ENCODE measurements around the gene EYS. TPM values are rescaled to one million over a fixed set of nuclear protein-coding genes. Genes with fewer than 3 reads are reported as not detected.

The EYS gene
- total and polyA plus RNA-seq, 9 of the 15 experiments (the other 6 are each of a cell fraction or from before 2014, with no cell fraction given) = 0.03 to 0.36 (median 0.10) TPM; not detected in 2

DNA sequence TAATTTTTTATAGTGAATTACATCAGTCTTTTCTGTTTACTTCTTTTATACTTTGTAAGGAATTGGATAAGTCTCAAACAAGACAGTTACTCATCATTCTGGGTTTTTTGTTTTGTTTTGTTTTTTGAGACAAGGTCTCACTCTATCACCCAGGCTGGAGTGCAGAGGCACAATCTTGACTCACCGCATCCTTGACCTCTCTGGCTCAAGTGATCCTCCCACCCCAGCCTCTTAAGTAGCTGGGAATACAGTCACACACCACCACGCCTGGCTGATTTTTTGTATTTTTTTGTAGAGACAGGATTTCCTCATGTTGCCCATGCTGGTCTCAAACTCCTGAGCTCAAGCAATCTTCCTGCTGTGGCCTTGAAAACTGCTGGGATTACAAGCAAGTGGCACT is 524.3 kb downstream of the EYS start:
- 0% methylated on average over 2 of the region's 2 CpGs for WGBS (ENCODE audit: insufficient coverage, low coverage, missing lambda C conversion rate)
- CTCF ChIA-PET (ENCODE audit: low intra/inter-chr PET ratio) = no interaction called here

More for the DNA sequence above, 524.3 kb downstream of the EYS start:
- no peak for ATAC-seq
- H3K27me3 ChIP-seq (ENCODE audit: control insufficient read depth in 2 of 2, insufficient read depth in 2 of 2, low read length in 2 of 2) = no peaks in the 10 kb centered on the region
- H3K9ac ChIP-seq (ENCODE audit: insufficient read depth in 1 of 2, low read depth in 2 of 2, low read length in 2 of 2) = no peak overlapping the region
- H3K27ac ChIP-seq (ENCODE audit: extremely low read depth, low read depth, low read length) = no peak overlapping the region
- H3K9me1 ChIP-seq (ENCODE audit: control insufficient read depth, insufficient read depth, low read length) = no peaks in the 10 kb centered on the region
- H3K9me3 ChIP-seq (replicated peaks; ENCODE audit: control insufficient read depth, insufficient read depth, low read depth, low read length) = no peaks in the 10 kb centered on the region
- no peak overlapping the region for H3K4me2 ChIP-seq (ENCODE audit: insufficient read depth, low read length)
- FAIRE-seq = no peak
- H3K36me3 ChIP-seq (ENCODE audit: control insufficient read depth, insufficient read depth, low read length) = no peaks in the 10 kb centered on the region
- in situ Hi-C loops (cut with MboI) = no loop called here
- intact Hi-C loops (cut with micrococcal nuclease) = no loop called here
- POLR2A ChIA-PET = interaction anchor here (0.6 kb wide), 1 partner anchor 1346 kb away, joined by 3 read pairs; no protein-coding TSS in a partner anchor
- H2AFZ ChIP-seq (ENCODE audit: low read depth, low read length) = no peak overlapping the region
- TF ChIP-seq POLR2G (IDR thresholded peaks at IDR 0.05; ENCODE audit: low read depth, low read length) = no peak
- no peak for TF ChIP-seq SIN3A (IDR thresholded peaks at IDR 0.05; ENCODE audit: borderline replicate concordance in 2 of 2, control insufficient read depth in 1 of 2, low read depth in 2 of 2, low read length in 2 of 2)
- TF ChIP-seq, protein P1, sequence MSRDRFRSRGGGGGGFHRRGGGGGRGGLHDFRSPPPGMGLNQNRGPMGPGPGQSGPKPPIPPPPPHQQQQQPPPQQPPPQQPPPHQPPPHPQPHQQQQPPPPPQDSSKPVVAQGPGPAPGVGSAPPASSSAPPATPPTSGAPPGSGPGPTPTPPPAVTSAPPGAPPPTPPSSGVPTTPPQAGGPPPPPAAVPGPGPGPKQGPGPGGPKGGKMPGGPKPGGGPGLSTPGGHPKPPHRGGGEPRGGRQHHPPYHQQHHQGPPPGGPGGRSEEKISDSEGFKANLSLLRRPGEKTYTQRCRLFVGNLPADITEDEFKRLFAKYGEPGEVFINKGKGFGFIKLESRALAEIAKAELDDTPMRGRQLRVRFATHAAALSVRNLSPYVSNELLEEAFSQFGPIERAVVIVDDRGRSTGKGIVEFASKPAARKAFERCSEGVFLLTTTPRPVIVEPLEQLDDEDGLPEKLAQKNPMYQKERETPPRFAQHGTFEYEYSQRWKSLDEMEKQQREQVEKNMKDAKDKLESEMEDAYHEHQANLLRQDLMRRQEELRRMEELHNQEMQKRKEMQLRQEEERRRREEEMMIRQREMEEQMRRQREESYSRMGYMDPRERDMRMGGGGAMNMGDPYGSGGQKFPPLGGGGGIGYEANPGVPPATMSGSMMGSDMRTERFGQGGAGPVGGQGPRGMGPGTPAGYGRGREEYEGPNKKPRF (IDR thresholded peaks at IDR 0.05; ENCODE audit: low read depth, low read length) = no peak
- no peak for TF ChIP-seq STAG1 (CRISPR knock-in tag; IDR thresholded peaks at IDR 0.05; ENCODE audit: borderline replicate concordance)
- H3K4me1 ChIP-seq (replicated peaks in 1 of 2; ENCODE audit: control insufficient read depth in 2 of 2, insufficient read depth in 2 of 2, low read length in 2 of 2) = no peaks in the 10 kb centered on the region
- BruUV-seq (replicated peaks) = no TSS peak
- H4K20me1 ChIP-seq (replicated peaks; ENCODE audit: control insufficient read depth, insufficient read depth, low read length) = no peaks in the 10 kb centered on the region
- no peaks in the 10 kb centered on the region for H3K79me2 ChIP-seq (ENCODE audit: control insufficient read depth, insufficient read depth, low read length)
- H3K4me3 ChIP-seq = no peak overlapping the region
- no peak for DNase-seq (ENCODE audit: extremely low read depth in 1 of 4, low spot score in 3 of 4)
